SK-N-SH (cell line): ENCODE measurements around the gene NUP133. TPM values are rescaled to one million over a fixed set of nuclear protein-coding genes. Genes with fewer than 3 reads are reported as not detected.

Experiments
- CTCF ChIA-PET: fragments of 300-600, 350-600 bp; formaldehyde crosslinking; extraction: SDS; loops from one replicate; lab custom pipeline; 2021; lab: Yijun Ruan, JAX
- POLR2A ChIA-PET: fragments of 350-600 bp; sonication (Branson Sonifier 250); formaldehyde crosslinking; extraction: SDS; loops from one replicate; lab custom pipeline; 2020; ENCODE audit warnings: antibody characterized with exemption, inconsistent platforms; lab: Yijun Ruan, JAX
- DNase-seq: peaks from one replicate; pipeline ENCODE4 v3.0.0; 2012
- H2AFZ ChIP-seq: fragments of 200-600 bp; sonication (generic); 2 replicates; pipeline ENCODE4 v1.8.1; 2016; ENCODE audit warnings: antibody characterized with exemption, mild to moderate bottlenecking, low read depth
- H3F3A ChIP-seq: fragments of 200-600 bp; sonication (generic); replicated peaks from 2 replicates; pipeline ENCODE3; 2016; ENCODE audit warnings: antibody characterized with exemption, mild to moderate bottlenecking; ENCODE audit not compliant: insufficient read depth
- H3K27ac ChIP-seq, 2 experiments: fragments of 200-500 bp in 1 of 2; fragments of 200-600 bp in 1 of 2; sonication (Bioruptor generic) in 1 of 2; sonication (generic), shearing (Covaris generic) in 1 of 2; 2 replicates each; pipeline versions ENCODE4 v1.5.1 to v1.6.1; 2014 to 2016; ENCODE audit warnings: low read depth in 2 of 2, inconsistent platforms in 1 of 2, low read length in 1 of 2, mild to moderate bottlenecking in 1 of 2, mixed read lengths in 1 of 2
- H3K27me3 ChIP-seq: fragments of 200-600 bp; sonication (generic), shearing (Covaris generic); 2 replicates; pipeline ENCODE4 v1.6.1; 2016; ENCODE audit warnings: mixed run types; ENCODE audit not compliant: insufficient read depth
- H3K36me3 ChIP-seq, 2 experiments: fragments of 200-500 bp in 1 of 2; fragments of 200-600 bp in 1 of 2; sonication (Bioruptor generic) in 1 of 2; sonication (generic) in 1 of 2; replicated peaks in 1 of 2; 2 replicates each; pipeline versions ENCODE3 to v1.5.1; 2014 to 2016; ENCODE audit warnings: low read length in 1 of 2, mild to moderate bottlenecking in 1 of 2; ENCODE audit not compliant: insufficient read depth in 2 of 2, control insufficient read depth in 1 of 2
- H3K4me1 ChIP-seq, 2 experiments: fragments of 200-500 bp in 1 of 2; fragments of 200-600 bp in 1 of 2; sonication (Bioruptor generic) in 1 of 2; sonication (generic), shearing (Covaris generic) in 1 of 2; 2 replicates each; pipeline versions ENCODE4 v1.5.1 to v1.6.1; 2014 to 2016; ENCODE audit warnings: low read depth in 1 of 2, low read length in 1 of 2, mixed run types in 1 of 2; ENCODE audit not compliant: insufficient read depth in 2 of 2, control insufficient read depth in 1 of 2
- H3K4me2 ChIP-seq: fragments of 200-600 bp; sonication (generic), shearing (Covaris generic); 2 replicates; pipeline ENCODE4 v1.6.1; 2017; ENCODE audit warnings: mixed run types
- H3K4me3 ChIP-seq, 2 experiments: fragments of 200-500 bp in 1 of 2; fragments of 200-600 bp in 1 of 2; sonication (Bioruptor generic) in 1 of 2; sonication (generic), shearing (Covaris generic) in 1 of 2; 2 replicates each; pipeline versions ENCODE4 v1.5.1 to v1.8.1; 2014 to 2016; ENCODE audit warnings: low read depth in 2 of 2, inconsistent platforms in 1 of 2, low read length in 1 of 2, mild to moderate bottlenecking in 1 of 2, mixed read lengths in 1 of 2, moderate library complexity in 1 of 2
- H3K79me2 ChIP-seq: fragments of 200-600 bp; sonication (generic); 2 replicates; pipeline ENCODE4 v1.8.1; 2017; ENCODE audit warnings: mild to moderate bottlenecking; ENCODE audit not compliant: insufficient read depth
- H3K9ac ChIP-seq: fragments of 200-600 bp; sonication (generic); 2 replicates; pipeline ENCODE4 v1.6.1; 2017; ENCODE audit warnings: mixed run types
- H3K9me2 ChIP-seq: fragments of 200-600 bp; sonication (generic); 2 replicates; pipeline ENCODE4 v1.6.1; 2017; ENCODE audit warnings: mixed run types
- H3K9me3 ChIP-seq: fragments of 200-600 bp; sonication (generic); 2 replicates; pipeline ENCODE4 v1.6.1; 2017; ENCODE audit warnings: mixed run types, mild to moderate bottlenecking, moderate library complexity
- H4K20me1 ChIP-seq: fragments of 200-600 bp; sonication (generic); 2 replicates; pipeline ENCODE4 v1.6.1; 2017; ENCODE audit warnings: mild to moderate bottlenecking, mixed run types; ENCODE audit not compliant: insufficient read depth
- CTCF ChIP-seq: fragments of 200-600 bp; sonication (generic); IDR thresholded peaks from 2 replicates; pipeline ENCODE4 v1.6.1; 2017; ENCODE audit warnings: antibody characterized with exemption, mild to moderate bottlenecking, moderate library complexity
- ELF1 ChIP-seq: IDR thresholded peaks from 2 replicates; pipeline ENCODE4 v1.4.0; 2012
- FOXJ3 ChIP-seq: sonication (generic); formaldehyde crosslinking; IDR thresholded peaks from 2 replicates; pipeline ENCODE4 v1.5.1; 2020; ENCODE audit warnings: mild to moderate bottlenecking, missing genetic modification reagents
- FOXM1 ChIP-seq: IDR thresholded peaks from 2 replicates; pipeline ENCODE4 v1.4.0; 2012; ENCODE audit warnings: low read depth, mild to moderate bottlenecking
- GABPA ChIP-seq: IDR thresholded peaks from 2 replicates; pipeline ENCODE4 v1.4.0; 2012; ENCODE audit warnings: low read depth, mild to moderate bottlenecking
- GATA2 ChIP-seq: sonication (generic); formaldehyde crosslinking; IDR thresholded peaks from 2 replicates; pipeline ENCODE4 v1.5.0; 2020; ENCODE audit warnings: mild to moderate bottlenecking, missing genetic modification reagents
- NFIC ChIP-seq: IDR thresholded peaks from 2 replicates; pipeline ENCODE4 v1.4.0; 2012; ENCODE audit warnings: borderline replicate concordance
- POLR2AphosphoS5 ChIP-seq: IDR thresholded peaks from 2 replicates; pipeline ENCODE4 v1.6.1; 2012; ENCODE audit warnings: low read depth, low read length
- RAD21 ChIP-seq: IDR thresholded peaks from 2 replicates; pipeline ENCODE4 v1.6.1; 2012; ENCODE audit warnings: mild to moderate bottlenecking, low read length
- RFX5 ChIP-seq: IDR thresholded peaks from 2 replicates; pipeline ENCODE4 v1.6.1; 2012; ENCODE audit warnings: mild to moderate bottlenecking, improper control_type of control experiment, low read length
- RXRA ChIP-seq: IDR thresholded peaks from 2 replicates; pipeline ENCODE4 v1.4.0; 2012; ENCODE audit warnings: low read depth, mild to moderate bottlenecking, borderline replicate concordance
- SMC3 ChIP-seq: IDR thresholded peaks from 2 replicates; pipeline ENCODE4 v1.6.1; 2012; ENCODE audit warnings: low read depth, low read length, improper control_type of control experiment
- ZBTB33 ChIP-seq: IDR thresholded peaks from 2 replicates; pipeline ENCODE4 v1.4.0; 2012; ENCODE audit warnings: low read depth, borderline replicate concordance
- WGBS: methylation state at CpG from one replicate; pipeline ENCODE4 v1.1.6; 2017; ENCODE audit warnings: low lambda C conversion rate; 5-methylcytosine and 5-hydroxymethylcytosine counted together
- polyA plus RNA-seq, 3 experiments: library from polyadenylated mRNA; depleted of rRNA; stranded (reverse); fragments of >200 nt; gene quantifications; 2 replicates each; pipeline ENCODE4 v1.2.3, GENCODE V29; 2012
- TF ChIP-seq, protein P1 (sequence below): IDR thresholded peaks from 2 replicates; pipeline ENCODE4 v1.4.0; 2012; ENCODE audit warnings: low read depth

NUP133 gene
- polyA plus RNA-seq, 1 of the 3 experiments (the other 2 are of a cell fraction): 10.9 TPM

- TF ChIP-seq CTCF (no peak), ZBTB33 (no peak), ELF1 (no peak)
- TF ChIP-seq, protein P1, sequence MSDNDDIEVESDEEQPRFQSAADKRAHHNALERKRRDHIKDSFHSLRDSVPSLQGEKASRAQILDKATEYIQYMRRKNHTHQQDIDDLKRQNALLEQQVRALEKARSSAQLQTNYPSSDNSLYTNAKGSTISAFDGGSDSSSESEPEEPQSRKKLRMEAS: no peak
Measured at GRCh38 chr1:229425564-229426159, 82.5 kb downstream of the NUP133 start (continued).

DNA sequence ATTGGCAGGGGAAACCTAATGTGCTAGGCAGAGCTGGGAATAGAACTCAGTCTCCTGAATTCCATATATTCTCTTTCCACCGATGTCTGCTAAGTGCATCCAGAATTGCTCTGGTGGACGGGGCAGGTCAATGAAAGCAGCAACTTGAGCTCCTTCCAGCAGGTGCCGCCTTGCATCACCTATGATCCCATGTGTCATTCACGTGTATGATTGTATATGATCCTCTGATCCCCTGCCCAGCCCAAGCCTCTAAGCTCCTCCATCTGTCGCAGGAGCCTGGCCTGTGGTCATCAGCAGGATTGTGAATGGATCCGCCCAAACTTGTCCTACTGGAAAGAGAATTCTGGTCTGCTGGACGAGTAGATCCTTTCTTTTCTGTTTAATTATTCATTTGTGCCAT is 87.4 kb downstream of the NUP133 start:
- H3K4me3 ChIP-seq: no peak overlapping the region
- WGBS: 70% methylated on average over 7 of the region's 7 CpGs
- H3K36me3 ChIP-seq: no peaks in the 10 kb centered on the region
- no peaks in the 10 kb centered on the region for H3K27me3 ChIP-seq
- no peaks in the 10 kb centered on the region for H3K79me2 ChIP-seq
- ChIA-PET POLR2A (no interaction called here), CTCF (interaction anchor here (0.5 to 2.0 kb wide), 3 partner anchors 61 to 162 kb away, joined by 3 to 6 read pairs (median 3); no protein-coding TSS in a partner anchor)
- no peak overlapping the region for H3K4me2 ChIP-seq
- H4K20me1 ChIP-seq: no peaks in the 10 kb centered on the region
- no peaks in the 10 kb centered on the region for H3K9me2 ChIP-seq
- H3K4me1 ChIP-seq: no peaks in the 10 kb centered on the region
- no peaks in the 10 kb centered on the region for H3F3A ChIP-seq
- H3K9me3 ChIP-seq: no peaks in the 10 kb centered on the region
- no peak overlapping the region for H3K9ac ChIP-seq
- no peak for TF ChIP-seq RAD21
- TF ChIP-seq RFX5: no peak
- TF ChIP-seq SMC3: no peak
- TF ChIP-seq RXRA: no peak
- no peak for TF ChIP-seq FOXM1
- no peak for TF ChIP-seq FOXJ3 (CRISPR knock-in tag)
- TF ChIP-seq GABPA: no peak
- no peak for TF ChIP-seq ZBTB33
- TF ChIP-seq NFIC: no peak
- TF ChIP-seq GATA2 (CRISPR knock-in tag): no peak
- no peak for TF ChIP-seq POLR2AphosphoS5
- TF ChIP-seq, all 33 proteins: peak for 0
- H2AFZ ChIP-seq: no peak overlapping the region
- no peak for DNase-seq
- no peak overlapping the region for H3K27ac ChIP-seq
